ENCODE results near the gene TMEM8B. TPM values are rescaled to one million over a fixed set of nuclear protein-coding genes. Genes with fewer than 3 reads are reported as not detected.

The TMEM8B gene
- total and polyA plus RNA-seq, 2 of the 8 experiments (the other 6 are each of a cell fraction or from before 2014, with no cell fraction given): 7.5 to 10.4 TPM

- no peaks in the 10 kb centered on the region for H3K79me2 ChIP-seq (ENCODE audit: control insufficient read depth in 1 of 2, insufficient read depth in 2 of 2, low read length in 2 of 2)
- H3K36me3 ChIP-seq (ENCODE audit: control insufficient read depth in 2 of 4, insufficient read depth in 4 of 4, low read length in 3 of 4): no peaks in the 10 kb centered on the region
- no peak overlapping the region for H3K4me2 ChIP-seq (ENCODE audit: insufficient read depth in 1 of 2, low read depth in 2 of 2, low read length in 2 of 2)
- no peak overlapping the region for H2BK12ac ChIP-seq (ENCODE audit: low read depth, low read length)
- no peak overlapping the region for H2BK120ac ChIP-seq (replicated peaks; ENCODE audit: low read depth, low read length)
- no peak overlapping the region for H3K14ac ChIP-seq (ENCODE audit: insufficient read length)
- no peak overlapping the region for H3K18ac ChIP-seq (ENCODE audit: extremely low read depth, low read length)
- H4K8ac ChIP-seq (ENCODE audit: extremely low read depth, insufficient read depth, low read length): no peak overlapping the region
- H3K9ac ChIP-seq (replicated peaks in 1 of 4; ENCODE audit: extremely low read depth in 1 of 4, low read depth in 3 of 4, low read length in 3 of 4): no peak overlapping the region
- H4K91ac ChIP-seq (replicated peaks; ENCODE audit: insufficient read length, low read length): no peak overlapping the region
- H4K5ac ChIP-seq (ENCODE audit: insufficient read length, low read depth, low read length): no peak overlapping the region
- no peak overlapping the region for H2BK5ac ChIP-seq (ENCODE audit: low read depth, low read length)
- ChIA-PET CTCF (ENCODE audit: partially characterized antibody) (interaction anchor here (1.5 to 2.2 kb wide), 5 partner anchors 8 to 73 kb away, joined by 3 to 7 read pairs (median 6); no protein-coding TSS in a partner anchor), POLR2A (ENCODE audit: partially characterized antibody) (no interaction called here)
- H3K23ac ChIP-seq (ENCODE audit: insufficient read length): no peak overlapping the region
- H3K4me1 ChIP-seq (replicated peaks in 1 of 4; ENCODE audit: control insufficient read depth in 3 of 4, insufficient read depth in 4 of 4, low read length in 3 of 4): no peaks in the 10 kb centered on the region
- no peak overlapping the region for H2BK20ac ChIP-seq (ENCODE audit: low read length)
- H3K4me3 ChIP-seq (ENCODE audit: extremely low read depth in 1 of 4, insufficient read depth in 2 of 4, low read depth in 3 of 4, low read length in 4 of 4): no peak overlapping the region
- 93% methylated on average over 2 of the region's 2 CpGs; no CpG with 5 or more reads in 1 of the 2 experiments for WGBS, 2 experiments (ENCODE audit: extremely low coverage in 1 of 2, insufficient coverage in 1 of 2, insufficient read length in 1 of 2, insufficient replicate concordance in 2 of 2, low coverage in 1 of 2, low lambda C conversion rate in 2 of 2, missing lambda C conversion rate in 1 of 2)
- TF ChIP-seq EP300 (IDR thresholded peaks at IDR 0.05; ENCODE audit: borderline replicate concordance in 1 of 2, low read depth in 2 of 2, low read length in 2 of 2) (no peak), RAD21 (IDR thresholded peaks at IDR 0.05 in 1 of 2, conservative IDR thresholded peaks at IDR 0.05 in 1 of 2; ENCODE audit: low read depth in 2 of 2, low read length in 2 of 2) (no peak), SIN3A (conservative IDR thresholded peaks at IDR 0.05 in 1 of 2, IDR thresholded peaks at IDR 0.05 in 1 of 2; ENCODE audit: low read depth in 1 of 2, low read length in 2 of 2) (no peak), YY1 (IDR thresholded peaks at IDR 0.05; ENCODE audit: low read depth, low read length) (no peak), JUN (IDR thresholded peaks at IDR 0.05; ENCODE audit: low read depth, low read length) (no peak), HDAC6 (IDR thresholded peaks at IDR 0.05; ENCODE audit: low read depth, low read length) (no peak), CHD2 (IDR thresholded peaks at IDR 0.05; ENCODE audit: low read length) (no peak), KDM4A (IDR thresholded peaks at IDR 0.05; ENCODE audit: low read depth, low read length, severe bottlenecking) (no peak), SP4 (IDR thresholded peaks at IDR 0.05; ENCODE audit: low read length) (no peak), SP1 (IDR thresholded peaks at IDR 0.05; ENCODE audit: low read depth, low read length) (no peak), TAF7 (optimal IDR thresholded peaks at IDR 0.05; ENCODE audit: borderline replicate concordance, low read depth, low read length) (no peak), SRF (IDR thresholded peaks at IDR 0.05; ENCODE audit: low read depth, low read length) (no peak), ASH2L (IDR thresholded peaks at IDR 0.05; ENCODE audit: low read length) (no peak), TCF12 (IDR thresholded peaks at IDR 0.05; ENCODE audit: low read depth, low read length) (no peak)
- FAIRE-seq: no peak
- DNase-seq (ENCODE audit: low read depth in 1 of 2, low spot score in 2 of 2): no peak
- H3K23me2 ChIP-seq (ENCODE audit: low read depth, low read length): no peaks in the 10 kb centered on the region
- no peaks in the 10 kb centered on the region for H3K27me3 ChIP-seq (replicated peaks in 1 of 4; ENCODE audit: control insufficient read depth in 3 of 4, extremely low read depth in 1 of 4, insufficient read depth in 3 of 4, low read length in 3 of 4)
- no peak overlapping the region for H3K56ac ChIP-seq (replicated peaks; ENCODE audit: insufficient read length, low read depth, low read length)
- no peaks in the 10 kb centered on the region for H3K9me3 ChIP-seq (ENCODE audit: insufficient read depth in 2 of 2, low read depth in 1 of 2, low read length in 1 of 2)
- no peak overlapping the region for H3K27ac ChIP-seq (ENCODE audit: low read depth, low read length)
- no peak overlapping the region for H2BK15ac ChIP-seq (ENCODE audit: low read length)
- H2AK5ac ChIP-seq (ENCODE audit: low read depth, low read length): no peak overlapping the region
- no peak overlapping the region for H2AFZ ChIP-seq (ENCODE audit: low read length)
- no peak overlapping the region for H3K4ac ChIP-seq (replicated peaks; ENCODE audit: insufficient read length, low read depth, low read length)
- H3K79me1 ChIP-seq (ENCODE audit: low read depth, low read length): no peaks in the 10 kb centered on the region
- no peaks in the 10 kb centered on the region for H4K20me1 ChIP-seq (replicated peaks in 1 of 2; ENCODE audit: control insufficient read depth in 1 of 2, insufficient read depth in 2 of 2, low read length in 2 of 2)
These were observed 70.0 kb downstream of the TMEM8B start for GRCh38 chr9:35899021-35899420.
